ENCODE data around the gene CBLIF.
"Not testable (repeated sequence)": the region's sequence is repeated elsewhere in the genome, so short reads cannot be mapped to it uniquely, and the experiment has no call there.

The CBLIF gene

DNA sequence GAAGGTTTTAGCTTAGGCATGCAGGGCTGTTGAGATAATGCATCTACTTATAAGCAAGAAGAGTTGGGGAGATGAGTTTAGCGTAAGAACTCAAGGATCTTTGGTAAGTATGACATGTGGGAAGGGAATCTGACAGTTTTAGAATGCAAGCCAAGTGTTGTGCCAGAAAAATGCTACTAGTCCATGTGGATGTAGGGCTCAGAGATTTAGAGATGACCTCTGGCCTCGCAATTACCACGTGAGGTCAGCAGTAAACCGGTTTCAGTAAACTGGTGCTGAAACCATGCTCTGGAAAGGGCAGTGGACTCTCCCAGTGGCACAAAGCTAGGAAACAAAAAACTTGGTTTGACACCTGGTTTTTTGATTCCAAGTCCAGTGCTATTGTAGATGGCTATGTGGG is 53.7 kb downstream of the CBLIF start:
- no peak for DNase-seq

DNA sequence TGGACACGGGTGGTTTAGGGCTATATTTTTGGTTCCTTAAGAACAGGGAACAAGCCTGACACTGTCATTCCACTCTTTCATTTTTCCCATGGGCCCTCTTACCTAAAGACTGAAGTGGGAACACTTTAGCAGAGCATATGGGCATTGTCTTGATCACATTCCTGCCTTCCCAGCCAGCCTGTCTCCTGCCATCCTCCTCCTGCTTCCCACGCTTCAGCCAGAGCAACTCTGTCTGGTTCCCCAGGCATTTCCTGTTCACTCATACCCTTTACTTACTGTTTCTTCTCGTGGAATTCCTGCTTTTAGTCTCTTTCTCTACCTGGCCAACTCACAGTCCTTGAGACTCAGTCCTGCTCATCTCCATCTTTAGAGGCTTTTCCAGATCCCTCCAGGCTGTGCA is 57.5 kb downstream of the CBLIF start:
- DNase-seq = no peak

DNA sequence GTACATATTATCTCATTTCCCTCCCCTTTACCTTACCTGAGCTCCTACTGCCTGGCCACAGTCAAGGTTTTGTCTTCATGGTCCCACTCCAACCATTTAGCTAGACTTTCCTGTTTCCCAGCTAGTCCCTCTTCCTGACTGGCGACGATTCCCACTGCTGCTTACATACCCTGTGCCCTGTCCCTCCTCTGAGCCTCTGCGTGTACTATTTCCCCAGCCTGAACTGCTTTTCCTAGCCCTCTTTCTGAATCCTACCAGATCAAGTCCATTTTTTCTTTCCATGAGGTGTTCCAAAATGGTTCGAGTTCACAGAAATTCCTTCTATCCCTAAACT is 58.1 kb downstream of the CBLIF start:
- no peak for DNase-seq

DNA sequence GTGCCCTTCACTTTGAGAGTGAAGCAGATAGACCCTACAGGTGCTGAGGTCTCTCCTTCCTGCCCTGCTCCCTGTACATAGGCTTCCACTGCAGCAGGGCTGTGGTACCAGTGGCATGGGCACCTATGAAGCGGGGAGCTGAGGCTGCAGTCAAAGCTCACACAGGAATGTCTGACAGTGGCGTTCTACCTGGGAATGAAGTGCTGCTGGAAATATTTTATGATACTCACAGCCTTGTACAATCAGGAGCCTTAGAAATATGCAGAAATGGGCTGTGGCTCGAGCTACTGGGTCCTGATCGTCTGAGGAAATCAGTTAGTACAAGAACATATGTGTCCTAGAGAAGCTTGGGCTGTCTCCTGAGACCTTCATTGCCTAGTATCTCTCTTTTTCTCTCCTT is 59.5 kb downstream of the CBLIF start:
- no peak for DNase-seq

DNA sequence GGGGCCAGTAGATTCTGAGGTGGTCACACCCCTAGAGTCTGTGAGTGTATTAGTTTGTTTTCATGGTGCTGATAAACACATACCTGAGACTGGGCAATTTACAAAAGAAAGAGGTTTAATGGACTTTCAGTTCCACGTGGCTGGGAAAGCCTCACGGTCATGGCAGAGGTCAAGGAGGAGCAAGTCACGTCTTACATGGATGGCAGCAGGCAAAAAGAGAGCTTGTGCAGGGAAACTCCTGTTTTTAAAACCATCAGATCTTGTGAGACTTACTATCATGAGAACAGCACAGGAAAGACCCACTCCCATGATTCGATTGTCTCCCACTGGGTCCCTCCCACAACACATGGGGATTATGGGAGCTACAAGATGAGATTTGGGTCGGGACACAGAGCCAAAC is 60.9 kb downstream of the CBLIF start:
- DNase-seq = not testable (repeated sequence)

DNA sequence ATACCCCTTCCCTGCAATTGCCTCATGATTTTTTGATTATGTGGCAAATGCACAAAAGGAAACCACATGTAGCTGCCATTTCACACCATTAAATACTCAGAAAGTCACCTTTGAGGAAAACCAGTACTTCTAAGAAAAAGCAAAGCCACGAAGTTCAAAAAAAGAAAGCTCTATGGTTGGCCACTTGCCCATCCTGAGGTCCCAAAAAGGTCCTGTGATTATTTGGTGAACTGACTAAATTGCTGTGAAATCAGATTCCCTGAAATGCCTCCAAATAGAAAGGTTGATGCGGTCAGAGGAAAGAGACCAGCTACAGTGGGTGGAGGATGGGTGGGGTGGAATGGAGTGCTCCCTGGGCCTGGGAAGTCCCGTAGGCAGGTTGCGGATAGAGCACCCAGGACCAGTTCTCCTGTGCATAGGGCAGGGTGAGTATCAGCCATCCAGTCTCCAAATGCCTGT is 61.6 kb downstream of the CBLIF start:
- DNase-seq = no peak

DNA sequence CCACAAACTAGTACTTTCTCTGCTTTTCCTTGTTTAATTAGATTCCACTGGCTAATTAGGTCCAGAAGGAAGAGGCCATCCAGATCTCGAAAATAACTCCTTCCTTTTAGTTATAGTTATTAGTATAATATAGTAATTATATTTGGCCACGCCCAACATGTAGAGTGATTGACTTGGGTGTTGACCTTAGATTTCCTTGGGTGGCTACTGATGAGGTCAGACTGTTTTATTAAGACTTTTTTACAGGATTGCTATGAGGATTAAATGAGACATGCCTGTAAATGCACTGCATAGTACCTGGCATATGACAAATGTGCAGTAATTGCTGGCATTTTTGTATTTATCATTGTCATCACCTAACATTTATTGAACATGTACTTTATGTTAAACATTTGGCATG is 63.2 kb downstream of the CBLIF start:
- no peak for DNase-seq

DNA sequence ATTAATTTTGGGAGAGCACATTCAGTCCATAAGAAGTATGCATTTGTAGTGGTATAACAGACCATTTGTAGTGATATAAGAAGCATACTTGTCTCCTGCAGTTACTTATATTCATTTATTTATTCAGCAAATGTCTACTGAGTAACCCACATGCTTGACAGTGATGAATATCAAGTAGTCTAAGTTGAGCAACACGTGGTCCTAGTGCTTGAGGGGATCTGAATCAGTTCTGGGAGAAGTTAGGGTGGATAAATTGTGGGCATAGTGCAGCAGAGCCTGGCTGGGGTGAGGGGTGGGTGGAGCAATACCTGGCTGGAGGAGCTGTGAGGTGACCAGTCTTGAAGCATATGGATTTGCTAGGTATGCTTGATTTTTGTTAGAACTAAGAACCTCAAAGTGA is 65.8 kb downstream of the CBLIF start:
- no peak for DNase-seq
